HAP-1 (cell line): ENCODE data around the gene FOXD1.
"Not testable (repeated sequence)": the region's sequence is repeated elsewhere in the genome, so short reads cannot be mapped to it uniquely, and the experiment has no call there.

Experiments used
- DNase-seq, 2 experiments: peaks; one replicate each; pipeline ENCODE4 v3.0.0-alpha.2; 2016 to 2020; ENCODE audit warnings: low spot score in 2 of 2
- H3K27me3 ChIP-seq: fragments of 250-450 bp; sonication (Bioruptor Pico); 2 replicates; pipeline ENCODE4 v1.5.1; 2020; ENCODE audit warnings: low read depth, mild to moderate bottlenecking, moderate library complexity
- H3K36me3 ChIP-seq: fragments of 250-450 bp; sonication (Bioruptor Pico); replicated peaks from 2 replicates; pipeline ENCODE4 v1.5.1; 2020; ENCODE audit warnings: mild to moderate bottlenecking
- H3K4me1 ChIP-seq: fragments of 250-450 bp; sonication (Bioruptor Pico); 2 replicates; pipeline ENCODE4 v1.5.1; 2020; ENCODE audit warnings: mild to moderate bottlenecking
- H3K4me3 ChIP-seq: fragments of 250-450 bp; sonication (Bioruptor Pico); 2 replicates; pipeline ENCODE4 v1.5.1; 2020; ENCODE audit warnings: mild to moderate bottlenecking, moderate library complexity
- H3K9me3 ChIP-seq: fragments of 250-450 bp; sonication (Bioruptor Pico); 2 replicates; pipeline ENCODE4 v1.5.1; 2020; ENCODE audit warnings: mild to moderate bottlenecking, moderate library complexity
- in situ Hi-C: fragments of 300-500 bp; cut with MboI; formaldehyde crosslinking; loops from 3 replicates; pipeline ENCODE4 v1.14.3; 2020; ENCODE audit warnings: low sequenced_read_pairs, inconsistent platforms, mixed read lengths

Gene FOXD1

GRCh38 chr5:73426034-73426433 is 22.5 kb downstream of the FOXD1 start:
- in situ Hi-C loops, result no loop called here
- no peak for DNase-seq
- Histone ChIP-seq H3K4me3 (no peak overlapping the region), H3K27me3 (peaks cover 5% of the 10 kb centered on the region; the same call in 1 of the 2 replicates), H3K36me3 (no peaks in the 10 kb centered on the region), H3K4me1 (no peaks in the 10 kb centered on the region), H3K9me3 (no peaks in the 10 kb centered on the region)

DNA sequence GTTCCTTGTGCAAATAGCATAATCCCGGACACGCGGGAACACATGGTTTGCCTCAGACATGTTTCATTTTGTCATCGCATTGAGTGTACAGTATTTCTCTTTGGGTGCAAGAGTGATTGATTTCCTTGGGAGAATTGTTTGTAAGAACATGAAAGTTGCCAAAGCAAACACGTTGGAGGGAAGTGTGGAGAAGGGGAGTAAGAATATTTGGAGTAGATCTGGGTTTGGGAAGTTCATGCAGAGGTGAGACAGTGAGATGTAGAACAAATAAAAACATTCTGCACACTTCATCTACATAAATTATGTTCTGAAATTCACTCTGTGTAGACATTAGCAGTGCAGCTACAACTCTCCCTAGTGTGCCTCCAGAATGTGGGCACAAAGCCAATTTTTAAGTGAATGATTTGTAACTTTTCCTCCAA is 24.0 kb downstream of the FOXD1 start:
- in situ Hi-C loops, result no loop called here
- H3K36me3 ChIP-seq, result no peaks in the 10 kb centered on the region
- H3K9me3 ChIP-seq, result peaks cover 3% of the 10 kb centered on the region; the same call in 1 of the 2 replicates
- DNase-seq, result no peak
- H3K27me3 ChIP-seq, result peaks cover 12% of the 10 kb centered on the region
- no peaks in the 10 kb centered on the region for H3K4me1 ChIP-seq
- no peak overlapping the region for H3K4me3 ChIP-seq

GRCh38 chr5:73422164-73422563 is 26.4 kb downstream of the FOXD1 start:
- in situ Hi-C loops, result no loop called here
- peaks cover 23% of the 10 kb centered on the region for H3K27me3 ChIP-seq
- no peak for DNase-seq

GRCh38 chr5:73420666-73421065 is 27.9 kb downstream of the FOXD1 start:
- no peak for DNase-seq
- Histone ChIP-seq H3K4me3 (no peak overlapping the region), H3K27me3 (peaks cover 23% of the 10 kb centered on the region), H3K36me3 (no peaks in the 10 kb centered on the region), H3K9me3 (peaks cover 3% of the 10 kb centered on the region; the same call in 1 of the 2 replicates), H3K4me1 (no peaks in the 10 kb centered on the region)
- in situ Hi-C loops, result no loop called here

More at GRCh38 chr5:73422164-73422563, 26.4 kb downstream of the FOXD1 start:
- Histone ChIP-seq H3K36me3 (no peaks in the 10 kb centered on the region), H3K4me1 (no peaks in the 10 kb centered on the region), H3K4me3 (no peak overlapping the region), H3K9me3 (peaks cover 3% of the 10 kb centered on the region; the same call in 1 of the 2 replicates)

GRCh38 chr5:73419465-73420390 is 28.8 kb downstream of the FOXD1 start:
- Histone ChIP-seq H3K4me3 (no peak overlapping the region), H3K36me3 (no peaks in the 10 kb centered on the region), H3K27me3 (peaks cover 23% of the 10 kb centered on the region), H3K4me1 (no peaks in the 10 kb centered on the region), H3K9me3 (peaks cover 3% of the 10 kb centered on the region; the same call in 1 of the 2 replicates)
- in situ Hi-C loops, result no loop called here
- no peak for DNase-seq

GRCh38 chr5:73419117-73419464 is 29.5 kb downstream of the FOXD1 start:
- Histone ChIP-seq H3K27me3 (peaks cover 23% of the 10 kb centered on the region), H3K9me3 (peaks cover 3% of the 10 kb centered on the region; the same call in 1 of the 2 replicates), H3K36me3 (no peaks in the 10 kb centered on the region), H3K4me3 (no peak overlapping the region), H3K4me1 (no peaks in the 10 kb centered on the region)
- in situ Hi-C loops, result no loop called here
- no peak for DNase-seq

- DNase-seq, result no peak
- H3K36me3 ChIP-seq, result no peaks in the 10 kb centered on the region
- H3K4me1 ChIP-seq, result no peaks in the 10 kb centered on the region
- H3K27me3 ChIP-seq, result peaks cover 23% of the 10 kb centered on the region
- peaks cover 3% of the 10 kb centered on the region; the same call in 1 of the 2 replicates for H3K9me3 ChIP-seq
- in situ Hi-C loops, result no loop called here
- H3K4me3 ChIP-seq, result no peak overlapping the region
Observed at GRCh38 chr5:73418244-73418691, 30.3 kb downstream of the FOXD1 start.

DNA sequence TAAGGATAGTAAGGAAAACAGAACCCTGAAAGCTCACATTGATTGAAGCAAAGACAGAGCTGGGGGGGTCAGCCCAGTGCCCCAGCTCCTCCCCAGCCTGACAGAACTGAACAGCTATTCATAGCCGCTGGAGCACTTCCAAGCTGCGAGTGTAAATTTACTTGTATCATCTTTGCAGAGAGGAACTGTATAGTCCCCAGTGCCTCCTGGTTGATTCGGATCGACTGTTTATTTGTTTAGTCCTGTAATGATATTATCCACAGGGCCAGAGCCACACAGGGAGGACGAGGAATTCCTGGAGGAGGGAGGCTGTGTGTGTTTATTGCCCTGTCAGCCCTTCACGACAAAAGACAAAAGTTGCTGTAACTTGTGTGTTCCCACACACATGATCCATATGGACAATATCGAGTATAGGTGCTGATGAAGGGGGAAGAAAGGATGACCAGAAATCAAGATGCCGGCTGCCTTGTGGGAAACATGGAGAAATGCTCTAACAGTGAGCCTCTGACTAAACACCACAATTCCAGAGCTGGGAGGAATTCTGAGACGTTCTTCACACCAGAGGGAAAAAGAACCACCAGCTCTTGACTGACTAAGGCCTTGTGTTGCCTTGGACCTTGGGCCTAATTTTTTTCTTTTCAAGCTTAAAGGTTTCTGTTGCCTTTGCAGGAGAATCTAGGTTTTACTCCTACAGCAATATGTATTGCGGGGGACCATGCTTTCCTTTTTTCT is 31.1 kb downstream of the FOXD1 start:
- Histone ChIP-seq H3K27me3 (peaks cover 23% of the 10 kb centered on the region), H3K4me3 (no peak overlapping the region), H3K9me3 (peaks cover 3% of the 10 kb centered on the region; the same call in 1 of the 2 replicates), H3K4me1 (no peaks in the 10 kb centered on the region), H3K36me3 (no peaks in the 10 kb centered on the region)
- DNase-seq, result no peak
- in situ Hi-C loops, result no loop called here

DNA sequence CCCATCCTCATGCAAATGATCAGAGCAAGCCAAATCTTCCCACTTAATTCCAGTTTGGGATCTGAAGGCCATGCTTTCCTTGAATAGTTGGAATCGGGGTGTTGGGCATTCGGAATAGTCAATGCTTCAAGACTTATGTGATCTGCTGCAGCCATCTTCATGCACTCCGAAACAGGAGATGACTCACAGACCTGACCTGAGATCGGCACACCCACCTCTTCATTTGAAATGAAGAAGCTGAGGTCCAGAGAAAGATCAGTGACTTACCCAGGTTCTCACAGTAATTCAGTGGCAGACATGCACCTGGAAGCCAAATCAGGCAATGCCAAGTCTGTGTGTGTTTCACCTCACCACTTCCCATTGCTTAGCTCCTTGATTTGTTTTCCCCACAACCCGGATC is 33.0 kb downstream of the FOXD1 start:
- H3K4me3 ChIP-seq, result no peak overlapping the region
- H3K4me1 ChIP-seq, result peaks cover 4% of the 10 kb centered on the region; the same call in 1 of the 2 replicates
- H3K9me3 ChIP-seq, result peaks cover 3% of the 10 kb centered on the region; the same call in 1 of the 2 replicates
- no peaks in the 10 kb centered on the region for H3K36me3 ChIP-seq
- DNase-seq, result no peak
- in situ Hi-C loops, result no loop called here
- H3K27me3 ChIP-seq, result peaks cover 18% of the 10 kb centered on the region

- no peaks in the 10 kb centered on the region for H3K36me3 ChIP-seq
- H3K9me3 ChIP-seq, result peaks cover under 1% of the 10 kb centered on the region; the same call in 1 of the 2 replicates
- H3K4me3 ChIP-seq, result no peak overlapping the region
- DNase-seq, result no peak
- H3K4me1 ChIP-seq, result peaks cover 4% of the 10 kb centered on the region; the same call in 1 of the 2 replicates
- in situ Hi-C loops, result no loop called here
- peaks cover 15% of the 10 kb centered on the region for H3K27me3 ChIP-seq
Observed at GRCh38 chr5:73415171-73415570, 33.4 kb downstream of the FOXD1 start.

DNA sequence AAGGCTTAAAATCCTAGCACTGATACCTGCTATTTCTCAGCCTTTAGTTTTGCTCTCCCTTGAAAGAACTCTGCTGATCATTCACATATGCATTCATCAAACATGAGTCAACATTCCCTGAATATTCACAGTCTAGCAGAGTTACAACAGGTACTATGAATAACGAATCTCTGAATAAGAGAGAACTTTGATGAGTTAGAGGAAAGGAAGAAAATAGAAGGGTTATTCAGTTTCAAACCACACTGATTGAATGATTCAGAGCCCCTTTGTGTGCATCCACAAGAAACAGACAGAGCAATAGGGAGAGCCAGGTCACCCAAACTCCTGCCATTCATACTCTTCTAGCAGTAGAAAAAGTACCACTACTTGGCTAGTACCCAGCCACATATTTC is 36.0 kb downstream of the FOXD1 start:
- DNase-seq, result no peak
- no peaks in the 10 kb centered on the region for H3K36me3 ChIP-seq
- in situ Hi-C loops, result no loop called here
- H3K27me3 ChIP-seq, result no peaks in the 10 kb centered on the region
- no peak overlapping the region for H3K4me3 ChIP-seq
- H3K9me3 ChIP-seq, result no peaks in the 10 kb centered on the region
- H3K4me1 ChIP-seq, result peaks cover 11% of the 10 kb centered on the region

DNA sequence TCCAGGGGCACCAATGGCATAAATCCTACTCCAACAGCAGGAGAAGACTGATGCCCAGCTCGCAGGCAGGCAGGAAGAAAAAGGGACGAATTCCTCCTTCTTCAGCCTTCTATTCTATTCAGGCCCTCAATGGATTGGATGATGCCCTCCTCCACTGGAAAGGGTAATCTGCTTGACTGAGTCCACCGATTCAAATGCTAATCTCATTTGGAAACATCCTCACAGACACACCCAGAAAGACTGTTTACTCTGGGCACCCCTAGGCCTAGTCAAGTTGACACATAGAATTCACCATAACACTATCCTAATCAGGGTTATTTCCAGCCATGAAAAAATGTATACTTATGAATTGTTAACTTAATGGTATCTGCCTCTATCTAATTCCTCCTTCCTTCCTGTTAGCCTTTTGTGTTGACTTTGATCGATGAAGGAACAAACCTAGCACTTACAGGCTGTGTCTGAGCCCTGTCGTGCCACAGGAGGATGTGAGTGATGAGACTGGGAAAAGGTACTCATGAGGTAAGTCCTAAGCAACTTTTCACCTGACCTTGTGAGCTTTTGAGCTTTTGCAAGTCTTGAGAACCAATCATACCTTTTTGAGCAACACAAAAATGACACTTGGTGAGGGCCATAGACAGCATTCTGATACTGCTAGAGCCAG is 36.5 kb downstream of the FOXD1 start:
- Histone ChIP-seq H3K4me1 (peaks cover 16% of the 10 kb centered on the region), H3K27me3 (no peaks in the 10 kb centered on the region), H3K9me3 (no peaks in the 10 kb centered on the region), H3K36me3 (no peaks in the 10 kb centered on the region), H3K4me3 (no peak overlapping the region)
- DNase-seq, result peak; percentile 17 to 42
- in situ Hi-C loops, result no loop called here

DNA sequence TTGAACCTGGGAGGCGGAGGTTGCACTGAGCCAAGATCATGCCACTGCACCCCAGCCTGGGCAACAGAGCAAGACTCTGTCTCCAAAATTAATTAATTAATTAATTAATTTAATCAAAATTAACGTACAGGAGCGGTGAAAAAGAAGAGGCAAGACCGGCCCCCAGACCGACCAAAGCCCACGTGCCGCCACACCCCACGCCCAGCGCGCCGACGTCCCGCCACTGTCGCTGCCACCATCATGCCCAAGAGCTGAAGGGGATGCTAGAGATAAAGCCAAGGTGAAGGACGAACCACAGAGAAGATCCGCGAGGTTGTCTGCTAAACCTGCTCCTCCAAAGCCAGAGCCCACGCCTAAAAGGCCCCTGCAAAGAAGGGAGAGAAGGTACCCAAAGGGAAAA is 38.6 kb downstream of the FOXD1 start:
- H3K27me3 ChIP-seq, in situ Hi-C loops, H3K9me3 ChIP-seq, DNase-seq, H3K36me3 ChIP-seq, H3K4me3 ChIP-seq: not testable (repeated sequence)
- H3K4me1 ChIP-seq, result peaks cover 20% of the 10 kb centered on the region
